PFSK-1 (cell line): ENCODE measurements around the gene MSL3B.

Source experiments
- FOXP2 ChIP-seq: optimal IDR thresholded peaks from 2 replicates; pipeline ENCODE3; 2011; ENCODE audit warnings: borderline replicate concordance, control low read depth, inconsistent platforms; ENCODE audit not compliant: insufficient read depth; ENCODE audit errors: extremely low read length, extremely low read depth
- POLR2AphosphoS5 ChIP-seq: IDR thresholded peaks from 2 replicates; pipeline ENCODE4 v1.6.1; 2012; ENCODE audit warnings: low read depth, mild to moderate bottlenecking, control low read depth, low read length, moderate library complexity
- REST ChIP-seq, 2 experiments: IDR thresholded peaks; 2 replicates each; pipeline versions ENCODE4 v1.6.1 to v1.8.0; 2011 to 2012; ENCODE audit warnings: low read depth in 2 of 2, low read length in 2 of 2, control low read depth in 1 of 2, inconsistent platforms in 1 of 2, mild to moderate bottlenecking in 1 of 2, moderate library complexity in 1 of 2; ENCODE audit not compliant: insufficient read depth in 1 of 2
- SIN3A ChIP-seq: IDR thresholded peaks from 2 replicates; pipeline ENCODE4 v1.6.1; 2012; ENCODE audit warnings: mild to moderate bottlenecking, low read length, moderate library complexity, borderline replicate concordance; ENCODE audit not compliant: insufficient read depth
- TAF1 ChIP-seq: IDR thresholded peaks from 2 replicates; pipeline ENCODE4 v1.6.1; 2012; ENCODE audit warnings: low read length, control low read depth, borderline replicate concordance; ENCODE audit not compliant: insufficient read depth

GRCh38 chr2:233817361-233817911, 50.8 kb downstream of the MSL3B start:
- TF ChIP-seq TAF1 (no peak), POLR2AphosphoS5 (no peak), FOXP2 (no peak), REST (IDR thresholded peaks at IDR 0.05; ENCODE audit: insufficient read depth in 1 of 2, low read depth in 2 of 2, low read length in 2 of 2) (no peak), SIN3A (no peak)
